DND-41 (cell line): Measurements from ENCODE around the gene MARCKSL1.

Experiments used
- CTCF ChIP-seq: IDR thresholded peaks from 2 replicates; pipeline ENCODE4 v1.5.1; 2012; ENCODE audit warnings: borderline replicate concordance, low read length, moderate library complexity, mild to moderate bottlenecking; ENCODE audit not compliant: poor library complexity, severe bottlenecking; ENCODE audit errors: extremely low read depth
- EZH2 ChIP-seq: IDR thresholded peaks from 3 replicates; pipeline ENCODE4 v1.6.1; 2012; ENCODE audit warnings: borderline replicate concordance, low read depth, mild to moderate bottlenecking, moderate library complexity, low read length, inconsistent platforms; ENCODE audit not compliant: severe bottlenecking

GRCh38 chr1:32364836-32365235 is 28.8 kb upstream of the MARCKSL1 start:
- TF ChIP-seq EZH2 (no peak), CTCF (no peak)
